H1 (cell line): Measurements from ENCODE around the gene POLL. TPM values are rescaled to one million over a fixed set of nuclear protein-coding genes. Genes with fewer than 3 reads are reported as not detected.

Source experiments
- CTCF ChIA-PET: fragments of 300-600 bp; sonication (Branson Sonifier 250); formaldehyde crosslinking; loops from one replicate; lab custom pipeline; 2021; ENCODE audit not compliant: partially characterized antibody; lab: Charles Lee
- POLR2A ChIA-PET: fragments of 300-600 bp; sonication (Branson Sonifier 250); formaldehyde crosslinking; loops from one replicate; lab custom pipeline; 2021; ENCODE audit warnings: inconsistent platforms; ENCODE audit not compliant: partially characterized antibody; lab: Charles Lee
- DNase-seq, 2 experiments: peaks; one replicate each; pipeline versions ENCODE4 v3.0.0 to v3.0.0-alpha.2; 2010 to 2022; ENCODE audit warnings: low spot score in 2 of 2, low read depth in 1 of 2, mixed read lengths in 1 of 2
- FAIRE-seq: peaks from 2 replicates; lab custom pipeline; 2011; peaks lifted over from hg19 to GRCh38; lab: Jason Lieb, UNC
- H2AFZ ChIP-seq: 2 replicates; pipeline ENCODE4 v1.8.1; 2012; ENCODE audit warnings: low read length, inconsistent platforms
- H2AK5ac ChIP-seq: 2 replicates; pipeline ENCODE4 v1.6.1; 2013; ENCODE audit warnings: low read depth, low read length
- H2BK120ac ChIP-seq: replicated peaks from 2 replicates; pipeline ENCODE3; 2013; ENCODE audit warnings: low read depth, low read length, inconsistent platforms
- H2BK12ac ChIP-seq: 2 replicates; pipeline ENCODE4 v1.6.1; 2013; ENCODE audit warnings: low read depth, low read length
- H2BK15ac ChIP-seq: 2 replicates; pipeline ENCODE4 v1.6.1; 2013; ENCODE audit warnings: low read length
- H2BK20ac ChIP-seq: 2 replicates; pipeline ENCODE4 v1.6.1; 2013; ENCODE audit warnings: low read length
- H2BK5ac ChIP-seq: 2 replicates; pipeline ENCODE4 v1.6.1; 2013; ENCODE audit warnings: low read depth, low read length
- H3K14ac ChIP-seq: 2 replicates; pipeline ENCODE4 v1.6.1; 2013; ENCODE audit warnings: inconsistent platforms; ENCODE audit not compliant: insufficient read length
- H3K18ac ChIP-seq: 2 replicates; pipeline ENCODE4 v1.6.1; 2013; ENCODE audit warnings: low read length; ENCODE audit errors: extremely low read depth
- H3K23ac ChIP-seq: 2 replicates; pipeline ENCODE4 v1.6.1; 2013; ENCODE audit warnings: inconsistent platforms; ENCODE audit not compliant: insufficient read length
- H3K23me2 ChIP-seq: 2 replicates; pipeline ENCODE4 v1.6.1; 2013; ENCODE audit warnings: low read depth, low read length
- H3K27ac ChIP-seq: 2 replicates; pipeline ENCODE4 v1.6.1; 2011; ENCODE audit warnings: low read depth, low read length, inconsistent platforms
- H3K27me3 ChIP-seq, 4 experiments: replicated peaks in 1 of 4; 1 replicate in 1 of 4; 2 replicates in 3 of 4; pipeline versions ENCODE4 v1.6.1 to v1.8.1; 2011 to 2013; ENCODE audit warnings: low read length in 3 of 4, mild to moderate bottlenecking in 3 of 4, inconsistent platforms in 2 of 4, mixed read lengths in 2 of 4, moderate library complexity in 1 of 4; ENCODE audit not compliant: control insufficient read depth in 3 of 4, insufficient read depth in 3 of 4; ENCODE audit errors: extremely low read depth in 1 of 4
- H3K36me3 ChIP-seq, 4 experiments: 2 replicates each; pipeline versions ENCODE4 v1.6.1 to v1.8.1; 2011 to 2013; ENCODE audit warnings: mild to moderate bottlenecking in 4 of 4, low read length in 3 of 4, moderate library complexity in 2 of 4, control low read depth in 1 of 4, inconsistent platforms in 1 of 4; ENCODE audit not compliant: insufficient read depth in 4 of 4, control insufficient read depth in 2 of 4
- H3K4ac ChIP-seq: replicated peaks from 2 replicates; pipeline ENCODE3; 2013; ENCODE audit warnings: low read length, low read depth, mixed read lengths, inconsistent platforms; ENCODE audit not compliant: insufficient read length
- H3K4me1 ChIP-seq, 4 experiments: replicated peaks in 1 of 4; 1 replicate in 1 of 4; 2 replicates in 3 of 4; pipeline versions ENCODE4 v1.6.1 to v1.8.1; 2011 to 2013; ENCODE audit warnings: low read length in 3 of 4, inconsistent platforms in 2 of 4, mixed read lengths in 1 of 4; ENCODE audit not compliant: insufficient read depth in 4 of 4, control insufficient read depth in 3 of 4
- H3K4me2 ChIP-seq, 2 experiments: 2 replicates each; pipeline versions ENCODE4 v1.6.1 to v1.8.1; 2011 to 2013; ENCODE audit warnings: low read depth in 2 of 2, low read length in 2 of 2, control low read depth in 1 of 2, inconsistent platforms in 1 of 2, mild to moderate bottlenecking in 1 of 2; ENCODE audit not compliant: insufficient read depth in 1 of 2
- H3K4me3 ChIP-seq, 4 experiments: fragments of 200-600, 300-600 bp in 1 of 4; sonication (generic), shearing (Covaris generic), sonication (Bioruptor Twin) in 1 of 4; 2 replicates each; pipeline versions ENCODE4 v1.5.1 to v1.8.1; 2011 to 2016; ENCODE audit warnings: low read length in 4 of 4, low read depth in 3 of 4, control low read depth in 2 of 4, inconsistent platforms in 2 of 4, mild to moderate bottlenecking in 2 of 4, mixed read lengths in 1 of 4, moderate library complexity in 1 of 4; ENCODE audit not compliant: insufficient read depth in 2 of 4; ENCODE audit errors: extremely low read depth in 1 of 4
- H3K56ac ChIP-seq: replicated peaks from 2 replicates; pipeline ENCODE3; 2013; ENCODE audit warnings: low read depth, mild to moderate bottlenecking, mixed read lengths, low read length, inconsistent platforms; ENCODE audit not compliant: insufficient read length
- H3K79me1 ChIP-seq: 2 replicates; pipeline ENCODE4 v1.6.1; 2013; ENCODE audit warnings: low read depth, low read length, control low read depth
- H3K79me2 ChIP-seq, 2 experiments: 2 replicates each; pipeline versions ENCODE4 v1.6.1 to v1.8.1; 2012 to 2013; ENCODE audit warnings: low read length in 2 of 2, mild to moderate bottlenecking in 2 of 2, inconsistent platforms in 1 of 2; ENCODE audit not compliant: insufficient read depth in 2 of 2, control insufficient read depth in 1 of 2
- H3K9ac ChIP-seq, 4 experiments: replicated peaks in 1 of 4; 1 replicate in 1 of 4; 2 replicates in 3 of 4; pipeline versions ENCODE4 v1.6.1 to v1.8.1; 2011 to 2013; ENCODE audit warnings: low read depth in 3 of 4, low read length in 3 of 4, control low read depth in 2 of 4, mild to moderate bottlenecking in 2 of 4, moderate library complexity in 2 of 4, inconsistent platforms in 1 of 4; ENCODE audit errors: extremely low read depth in 1 of 4
- H3K9me3 ChIP-seq, 2 experiments: 2 replicates each; pipeline versions ENCODE4 v1.6.1 to v1.8.1; 2012 to 2013; ENCODE audit warnings: mild to moderate bottlenecking in 2 of 2, moderate library complexity in 2 of 2, control low read depth in 1 of 2, inconsistent platforms in 1 of 2, low read depth in 1 of 2, low read length in 1 of 2, mixed read lengths in 1 of 2; ENCODE audit not compliant: insufficient read depth in 2 of 2
- H4K20me1 ChIP-seq, 2 experiments: replicated peaks in 1 of 2; 2 replicates each; pipeline versions ENCODE3 to v1.8.1; 2011 to 2013; ENCODE audit warnings: inconsistent platforms in 2 of 2, low read length in 2 of 2, mild to moderate bottlenecking in 1 of 2; ENCODE audit not compliant: insufficient read depth in 2 of 2, control insufficient read depth in 1 of 2
- H4K5ac ChIP-seq: 2 replicates; pipeline ENCODE4 v1.6.1; 2013; ENCODE audit warnings: low read length, low read depth, mixed read lengths, inconsistent platforms; ENCODE audit not compliant: insufficient read length
- H4K8ac ChIP-seq: 2 replicates; pipeline ENCODE4 v1.8.0; 2013; ENCODE audit warnings: mild to moderate bottlenecking, moderate library complexity, low read length, inconsistent platforms; ENCODE audit not compliant: insufficient read depth; ENCODE audit errors: extremely low read depth
- H4K91ac ChIP-seq: replicated peaks from 2 replicates; pipeline ENCODE3; 2013; ENCODE audit warnings: low read length, mixed read lengths, inconsistent platforms; ENCODE audit not compliant: insufficient read length
- EGR1 ChIP-seq: IDR thresholded peaks from 2 replicates; pipeline ENCODE4 v1.6.1; 2011; ENCODE audit warnings: low read depth, low read length, borderline replicate concordance
- NRF1 ChIP-seq: IDR thresholded peaks from 2 replicates; pipeline ENCODE4 v1.6.1; 2011; ENCODE audit warnings: mild to moderate bottlenecking, low read depth, low read length, improper control_type of control experiment
- RNF2 ChIP-seq: fragments of 200-900, 300-1000 bp; sonication (generic); IDR thresholded peaks from 2 replicates; pipeline ENCODE4 v1.7.1; 2016; ENCODE audit warnings: borderline replicate concordance, low read depth, mild to moderate bottlenecking, antibody characterized with exemption, low read length; ENCODE audit not compliant: poor library complexity, severe bottlenecking; ENCODE audit errors: missing control alignments
- SIRT6 ChIP-seq: IDR thresholded peaks from one replicate; pipeline ENCODE4 v1.7.1; 2012; ENCODE audit warnings: low read length, inconsistent platforms
- TBP ChIP-seq: IDR thresholded peaks from 2 replicates; pipeline ENCODE4 v1.6.1; 2011; ENCODE audit warnings: low read depth, low read length, improper control_type of control experiment
- ZNF274 ChIP-seq: IDR thresholded peaks from 2 replicates; pipeline ENCODE4 v1.7.0; 2012; ENCODE audit warnings: low read length, borderline replicate concordance; ENCODE audit errors: extremely low read depth
- WGBS, 2 experiments: shearing (Covaris generic) in 1 of 2; methylation state at CpG; one replicate each; pipeline versions ENCODE4 v1.1.6 to v1.1.7; 2013 to 2015; ENCODE audit warnings: low lambda C conversion rate in 2 of 2, mixed read lengths in 2 of 2, inconsistent platforms in 1 of 2, low coverage in 1 of 2, missing lambda C conversion rate in 1 of 2; ENCODE audit not compliant: insufficient replicate concordance in 2 of 2, insufficient coverage in 1 of 2, insufficient read length in 1 of 2; ENCODE audit errors: extremely low coverage in 1 of 2, missing lambda C conversion rate in 1 of 2; 5-methylcytosine and 5-hydroxymethylcytosine counted together
- polyA plus RNA-seq, 7 experiments: library from polyadenylated mRNA; depleted of rRNA in 3 of 7; stranded (reverse) in 5 of 7; unstranded in 2 of 7; fragments of >200 nt in 5 of 7; fragments of 200-250 nt in 2 of 7; gene quantifications; 1 replicate in 5 of 7; 2 replicates in 1 of 7; 4 replicates in 1 of 7; pipeline versions ENCODE4 v1.2.1 to v1.2.3, GENCODE V29; 2011 to 2013; ENCODE audit warnings: missing spikeins in 2 of 7, mixed read lengths in 2 of 7
- total RNA-seq: library from RNA; stranded (reverse); fragmentation: NEBNext Ultra II Directional; extraction: Animal tissue kit (Norgen Biotek cat#: 25700); gene quantifications from 2 replicates; pipeline ENCODE4 v1.2.1, GENCODE V29; 2021
- TF ChIP-seq, protein P1 (sequence below), 3 experiments: IDR thresholded peaks; 1 replicate in 2 of 3; 2 replicates in 1 of 3; pipeline versions ENCODE4 v1.5.1 to v1.6.1; 2011; ENCODE audit warnings: low read length in 3 of 3, mild to moderate bottlenecking in 3 of 3, inconsistent platforms in 2 of 3, low read depth in 1 of 3, moderate library complexity in 1 of 3; ENCODE audit not compliant: insufficient read depth in 1 of 3; ENCODE audit errors: control extremely low read depth in 1 of 3

Gene POLL
- total and polyA plus RNA-seq, 2 of the 8 experiments (the other 6 are each of a cell fraction or from before 2014, with no cell fraction given): 26.1 to 45.9 TPM

DNA sequence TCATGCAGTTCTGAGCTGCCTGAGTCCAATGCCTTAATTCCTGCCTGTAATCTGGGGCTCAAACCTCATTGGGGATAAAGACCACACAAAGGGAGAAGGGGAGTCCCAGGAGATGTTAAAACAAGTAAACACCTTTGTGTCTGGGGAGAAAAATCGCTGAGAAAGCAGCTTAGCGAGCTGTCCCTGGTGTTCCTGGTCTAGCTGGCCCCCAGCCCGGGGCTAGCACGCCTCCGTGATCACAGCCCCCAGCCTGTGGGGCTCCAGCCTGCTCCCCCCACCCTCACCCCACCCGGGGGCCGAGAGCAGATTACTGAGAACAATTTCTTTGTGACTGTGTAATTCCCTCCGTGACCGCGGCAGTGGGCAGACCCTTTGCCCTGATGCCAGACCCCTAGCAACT lies 24.8 kb upstream of the POLL start:
- Histone ChIP-seq H2AFZ (no peak overlapping the region), H3K4me1 (peaks cover 5 to 17% (median 13%) of the 10 kb centered on the region in 4 experiments), H2BK120ac (no peak overlapping the region), H3K4ac (no peak overlapping the region), H4K5ac (no peak overlapping the region), H2BK15ac (no peak overlapping the region), H3K4me2 (no peak overlapping the region), H2BK5ac (no peak overlapping the region), H3K23me2 (no peaks in the 10 kb centered on the region), H2AK5ac (no peak overlapping the region), H3K9ac (no peak overlapping the region), H3K27ac (no peak overlapping the region), H3K79me2 (no peaks in the 10 kb centered on the region), H2BK12ac (no peak overlapping the region), H3K9me3 (no peaks in the 10 kb centered on the region), H3K4me3 (no peak overlapping the region), H3K23ac (no peak overlapping the region), H3K14ac (no peak overlapping the region), H4K91ac (no peak overlapping the region), H3K36me3 (peaks cover 0 to 13% (median 3%) of the 10 kb centered on the region in 4 experiments; a peak in 5 of 8 replicates), H4K8ac (no peak overlapping the region), H3K56ac (no peak overlapping the region), H2BK20ac (no peak overlapping the region), H3K79me1 (no peaks in the 10 kb centered on the region; the same call in 1 of the 2 replicates), H3K18ac (no peak overlapping the region; the same call in 1 of the 2 replicates), H3K27me3 (no peaks in the 10 kb centered on the region), H4K20me1 (peaks cover 0 to 1% of the 10 kb centered on the region in 2 experiments)
- TF ChIP-seq ZNF274 (no peak), TBP (no peak), SIRT6 (no peak), RNF2 (no peak), EGR1 (no peak), NRF1 (no peak)
- TF ChIP-seq, protein P1, sequence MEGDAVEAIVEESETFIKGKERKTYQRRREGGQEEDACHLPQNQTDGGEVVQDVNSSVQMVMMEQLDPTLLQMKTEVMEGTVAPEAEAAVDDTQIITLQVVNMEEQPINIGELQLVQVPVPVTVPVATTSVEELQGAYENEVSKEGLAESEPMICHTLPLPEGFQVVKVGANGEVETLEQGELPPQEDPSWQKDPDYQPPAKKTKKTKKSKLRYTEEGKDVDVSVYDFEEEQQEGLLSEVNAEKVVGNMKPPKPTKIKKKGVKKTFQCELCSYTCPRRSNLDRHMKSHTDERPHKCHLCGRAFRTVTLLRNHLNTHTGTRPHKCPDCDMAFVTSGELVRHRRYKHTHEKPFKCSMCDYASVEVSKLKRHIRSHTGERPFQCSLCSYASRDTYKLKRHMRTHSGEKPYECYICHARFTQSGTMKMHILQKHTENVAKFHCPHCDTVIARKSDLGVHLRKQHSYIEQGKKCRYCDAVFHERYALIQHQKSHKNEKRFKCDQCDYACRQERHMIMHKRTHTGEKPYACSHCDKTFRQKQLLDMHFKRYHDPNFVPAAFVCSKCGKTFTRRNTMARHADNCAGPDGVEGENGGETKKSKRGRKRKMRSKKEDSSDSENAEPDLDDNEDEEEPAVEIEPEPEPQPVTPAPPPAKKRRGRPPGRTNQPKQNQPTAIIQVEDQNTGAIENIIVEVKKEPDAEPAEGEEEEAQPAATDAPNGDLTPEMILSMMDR (IDR thresholded peaks at IDR 0.05; ENCODE audit: control extremely low read depth in 1 of 3, insufficient read depth in 1 of 3, low read depth in 1 of 3, low read length in 3 of 3): no peak
- WGBS, 2 experiments: 90% methylated on average over 10 of the region's 10 CpGs; no CpG with 5 or more reads in 1 of the 2 experiments
- ChIA-PET CTCF (interaction anchor here (0.7 to 10.9 kb wide), 4 partner anchors 9 to 460 kb away, joined by 3 to 131 read pairs (median 12); no protein-coding TSS in a partner anchor), POLR2A (interaction anchor here (0.8 to 3.0 kb wide), 2 partner anchors 8 to 26 kb away, joined by 3 to 8 read pairs; no protein-coding TSS in a partner anchor)
- DNase-seq: no peak
- FAIRE-seq: no peak
